HG03045 (cell line): ENCODE results near the gene SLU7.

Experiments
- ATAC-seq: cut with Tn5 transposase; IDR thresholded peaks from one replicate; pipeline ENCODE4 v1.9.1; 2021; ENCODE audit warnings: mild to moderate bottlenecking, moderate library complexity; ENCODE audit not compliant: unreplicated experiment

Gene SLU7

DNA sequence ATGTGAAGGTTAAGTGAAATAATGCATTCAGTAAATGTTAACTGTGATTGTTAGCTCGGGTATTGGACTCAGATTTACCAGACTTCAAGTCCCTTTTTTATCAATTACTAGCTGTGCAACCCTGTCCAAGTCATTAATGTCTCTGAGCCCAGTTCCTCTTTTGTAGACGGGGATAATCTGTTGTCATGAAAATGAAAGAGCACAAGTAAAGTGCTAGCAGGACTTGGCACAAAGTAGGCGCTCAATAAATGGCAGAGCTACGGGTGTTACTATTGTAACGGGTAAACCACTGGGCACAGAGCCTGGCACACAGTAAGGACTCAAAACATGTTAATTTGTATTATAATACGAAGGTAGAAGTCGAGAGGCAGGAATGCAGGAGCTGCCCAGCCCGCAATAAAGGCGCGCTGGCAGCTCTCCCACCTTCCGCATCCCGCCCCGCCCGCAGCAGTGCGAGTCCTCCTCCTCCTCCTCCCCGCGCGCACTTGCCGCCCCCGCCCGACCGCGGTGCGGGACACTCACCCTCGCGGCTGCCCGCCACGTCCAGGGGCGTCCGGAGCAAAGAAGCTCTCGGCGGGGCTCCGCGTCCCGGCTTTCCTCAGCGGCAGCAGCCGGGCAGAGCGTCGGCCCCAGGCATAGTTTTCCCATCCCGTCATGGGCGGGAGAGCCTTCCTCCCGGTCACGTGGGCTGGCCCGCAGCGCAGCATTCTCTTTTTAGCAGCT is 48.7 kb downstream of the SLU7 start, which contains the start of gene C1QTNF2:
TSS of gene C1QTNF2 (minus strand) at position 637 of the 723 bp plus-strand sequence. CDS start 15,615 bp downstream, outside the sequence.
- ATAC-seq: no peak

DNA sequence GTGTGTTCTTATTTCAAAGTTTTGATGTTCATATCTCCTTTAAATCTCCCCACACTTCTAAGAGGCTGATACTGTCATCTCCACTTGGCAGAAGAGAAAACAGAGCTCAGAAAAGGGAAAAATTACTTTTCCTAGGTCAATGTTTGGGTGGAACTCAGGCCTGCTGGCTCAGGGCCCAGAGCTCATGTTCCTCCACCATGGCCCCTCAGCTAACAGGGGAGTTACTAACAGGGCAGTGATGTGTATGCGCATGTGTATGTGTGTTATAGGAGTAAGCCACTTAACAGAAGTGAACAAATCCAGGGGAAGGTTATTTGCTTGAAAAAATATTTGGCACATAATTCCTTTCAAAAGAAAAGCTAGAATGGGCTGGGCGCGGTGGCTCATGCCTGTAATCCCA is 51.0 kb downstream of the SLU7 start:
- ATAC-seq: no peak

DNA sequence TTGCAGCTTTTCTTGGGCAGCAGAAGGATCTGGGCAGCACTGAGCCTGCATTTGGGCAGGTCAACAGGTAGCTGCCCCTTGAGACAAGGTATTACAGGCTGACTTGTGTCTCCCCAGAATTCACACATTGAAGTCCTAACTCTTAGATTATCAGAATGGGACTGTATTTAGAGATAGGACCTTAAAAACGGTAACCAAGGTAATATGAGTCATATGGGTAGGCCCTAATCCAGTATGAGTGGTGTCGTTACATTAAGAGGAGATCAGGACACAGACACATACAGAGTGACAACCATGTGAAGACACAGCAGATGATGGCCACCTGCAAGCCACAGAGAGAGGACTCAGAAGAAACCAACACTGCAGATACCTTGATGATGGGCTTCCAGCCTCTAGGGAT is 51.6 kb downstream of the SLU7 start:
- no peak for ATAC-seq

- ATAC-seq: no peak
These were observed 52.7 kb downstream of the SLU7 start for GRCh38 chr5:160366230-160366629.

DNA sequence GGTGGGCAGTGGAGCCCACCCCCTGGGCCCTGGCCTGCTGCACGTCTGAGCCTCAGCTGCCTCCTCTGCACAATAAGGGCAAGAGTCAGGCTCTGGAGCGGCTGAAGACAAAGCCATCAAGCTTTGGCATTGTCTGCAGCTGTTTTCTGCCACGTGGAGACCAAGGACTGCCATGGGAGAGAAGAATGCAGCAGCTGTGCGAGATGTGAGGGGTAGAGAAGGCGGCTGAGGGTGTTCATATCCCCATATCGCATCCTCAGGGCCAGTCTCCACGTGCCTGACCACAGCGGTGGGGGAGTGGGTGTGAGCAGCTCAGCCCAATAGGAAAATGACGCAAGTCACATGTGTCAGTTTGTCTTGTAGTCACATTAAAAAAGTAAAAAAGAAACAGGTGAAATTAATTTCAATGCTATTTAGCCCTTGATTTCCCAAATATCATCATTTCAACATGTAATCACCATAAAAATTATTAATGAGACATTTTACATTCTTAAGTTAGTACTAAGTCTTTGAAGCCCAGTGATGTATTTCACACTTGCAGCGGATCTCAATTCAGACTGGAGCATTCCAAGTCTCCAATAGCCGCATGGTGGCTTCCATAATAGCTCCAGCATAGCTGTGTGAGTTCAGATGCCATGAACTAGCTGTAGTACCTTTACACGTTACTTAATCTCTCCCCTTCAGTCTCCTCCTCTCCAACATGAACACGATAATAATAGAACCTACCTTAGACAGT is 55.1 kb downstream of the SLU7 start:
- ATAC-seq: no peak

GRCh38 chr5:160363211-160363610 is 55.7 kb downstream of the SLU7 start:
- no peak for ATAC-seq

GRCh38 chr5:160361624-160362228 is 57.2 kb downstream of the SLU7 start:
- ATAC-seq: no peak

- ATAC-seq: no peak
These were observed 58.6 kb downstream of the SLU7 start for GRCh38 chr5:160360310-160360709.

GRCh38 chr5:160359816-160360215 is 59.1 kb downstream of the SLU7 start:
- ATAC-seq: no peak

GRCh38 chr5:160359242-160359641 is 59.6 kb downstream of the SLU7 start:
- ATAC-seq: no peak

DNA sequence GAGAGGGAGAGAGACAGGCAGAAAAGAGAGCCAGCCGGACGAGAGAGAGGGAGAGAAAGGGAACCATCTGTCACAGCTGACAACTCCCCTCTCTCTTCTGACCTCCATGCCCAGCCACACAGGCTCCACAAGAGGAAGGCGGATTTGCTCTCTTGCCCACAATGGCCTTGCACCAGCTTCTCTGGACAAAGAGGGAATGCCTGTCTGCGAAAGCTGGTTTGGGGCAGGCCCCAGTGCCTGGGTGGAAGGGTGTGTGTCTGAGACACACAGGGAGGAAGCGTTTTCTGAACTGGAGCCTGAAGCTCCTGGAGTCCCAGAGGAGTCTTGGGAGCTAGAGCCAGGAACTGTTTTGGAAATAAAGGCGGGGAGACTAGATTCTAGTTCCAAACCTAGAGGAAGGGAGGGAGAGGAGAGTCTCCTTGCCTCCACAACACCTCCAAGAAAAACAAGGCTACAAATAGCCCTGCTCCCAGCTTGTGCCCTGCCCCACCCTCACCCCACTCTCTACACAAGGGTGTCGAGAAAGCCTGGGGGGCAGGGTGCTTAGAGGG is 60.9 kb downstream of the SLU7 start:
- ATAC-seq: no peak

DNA sequence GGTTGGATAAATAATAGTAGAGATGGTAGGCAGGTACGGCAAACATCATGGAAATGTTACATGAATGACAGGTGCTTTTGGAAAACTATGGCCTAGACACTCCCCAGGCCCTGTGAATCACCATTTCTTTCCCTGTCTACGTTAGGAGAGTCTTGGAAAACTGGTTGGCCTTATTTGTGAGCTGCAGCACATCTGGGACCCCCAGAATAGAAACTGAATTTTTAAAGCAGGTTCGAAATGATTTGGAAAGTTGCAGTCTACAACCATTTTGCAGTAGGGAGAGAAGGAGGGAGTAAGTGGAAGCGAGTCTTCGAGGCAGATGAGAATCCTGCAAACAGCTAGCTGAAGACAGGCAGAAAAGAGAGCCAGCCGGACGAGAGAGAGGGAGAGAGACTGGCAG is 61.5 kb downstream of the SLU7 start:
- ATAC-seq: no peak

DNA sequence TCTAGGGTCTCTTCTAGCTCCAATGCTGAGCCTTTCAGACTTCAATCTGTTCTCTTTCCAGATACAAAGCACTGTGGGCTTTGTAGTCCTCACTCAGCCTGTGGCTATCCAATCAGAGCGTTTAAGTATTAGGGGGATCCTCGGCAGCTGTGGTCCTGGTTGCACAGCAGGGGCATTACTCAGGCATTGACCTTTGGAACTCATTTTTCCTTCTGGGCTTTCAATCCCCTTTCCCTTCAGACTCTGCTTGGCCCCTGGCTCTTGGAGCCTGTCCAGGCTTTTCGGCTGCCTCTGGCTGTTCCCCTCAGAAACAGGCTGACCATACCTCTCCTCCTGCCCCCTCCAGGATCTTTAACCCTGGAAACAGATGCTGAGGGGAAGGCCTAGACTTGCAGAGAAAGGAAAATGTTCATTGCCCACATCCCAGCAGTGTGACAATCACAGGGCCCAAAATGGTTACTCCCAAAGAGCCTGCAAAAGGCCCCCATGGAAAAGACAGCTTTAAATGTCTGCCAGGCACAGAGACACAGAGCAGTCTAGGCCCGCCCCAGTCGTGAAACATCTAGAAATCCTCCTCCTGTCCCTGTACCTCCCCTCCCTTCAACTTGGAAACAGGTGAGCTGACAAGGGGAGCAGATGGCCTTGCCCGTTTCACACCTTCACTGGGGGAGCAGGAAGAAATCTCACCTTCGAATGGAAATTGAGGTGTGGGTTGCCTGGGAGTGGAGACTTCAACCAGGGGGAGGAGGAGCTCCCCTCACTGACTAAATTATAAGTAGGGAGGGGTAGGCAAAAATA is 62.1 kb downstream of the SLU7 start:
- no peak for ATAC-seq

- ATAC-seq: no peak
These were observed 64.2 kb downstream of the SLU7 start for GRCh38 chr5:160354666-160355065.

DNA sequence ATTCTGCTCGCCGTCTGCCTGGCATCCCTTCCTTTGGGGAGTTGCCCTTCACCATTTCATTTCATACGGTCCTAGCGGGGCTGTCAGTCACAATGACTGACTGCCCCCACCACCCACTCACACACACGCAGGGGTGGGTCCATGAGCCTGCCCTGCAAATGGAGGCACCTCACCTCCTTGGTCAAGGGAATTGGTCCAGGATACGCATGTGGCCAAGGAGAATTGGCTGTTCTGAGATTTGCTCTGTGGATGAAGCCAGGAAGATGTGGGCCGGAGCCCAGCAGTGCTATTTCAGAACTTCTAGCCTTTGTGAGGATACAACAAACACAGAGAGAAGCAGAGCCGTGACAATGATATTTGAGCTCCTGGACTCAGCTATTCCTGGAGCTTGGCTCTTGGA is 65.5 kb downstream of the SLU7 start:
- ATAC-seq: no peak

GRCh38 chr5:160352308-160352707 is 66.6 kb downstream of the SLU7 start:
- ATAC-seq: no peak
